Mucosa of rectum (tissue), 2 donors: ENCODE measurements around the gene SRSF6.
"Not testable (repeated sequence)": the region's sequence is repeated elsewhere in the genome, so short reads cannot be mapped to it uniquely, and the experiment has no call there.

Experiments used
- H3K27ac ChIP-seq, 2 donors: one replicate each; pipeline ENCODE4 v1.7.0; 2013; ENCODE audit warnings: inconsistent platforms in 2 of 2, low read depth in 2 of 2, low read length in 2 of 2
- H3K27me3 ChIP-seq, 2 donors: one replicate each; pipeline ENCODE4 v1.7.0; 2013; ENCODE audit warnings: low read length in 2 of 2; ENCODE audit not compliant: control insufficient read depth in 2 of 2, insufficient read depth in 2 of 2
- H3K36me3 ChIP-seq, 2 donors: one replicate each; pipeline ENCODE4 v1.7.0; 2013; ENCODE audit warnings: low read length in 2 of 2; ENCODE audit not compliant: control insufficient read depth in 2 of 2, insufficient read depth in 2 of 2
- H3K4me1 ChIP-seq, 2 donors: one replicate each; pipeline ENCODE4 v1.7.0; 2013; ENCODE audit warnings: low read length in 2 of 2, mild to moderate bottlenecking in 1 of 2; ENCODE audit not compliant: control insufficient read depth in 2 of 2, insufficient read depth in 2 of 2
- H3K4me3 ChIP-seq, 2 donors: one replicate each; pipeline ENCODE4 v1.7.0; 2013; ENCODE audit warnings: low read length in 2 of 2
- H3K9ac ChIP-seq, 2 donors: one replicate each; pipeline ENCODE4 v1.7.0; 2013; ENCODE audit warnings: low read length in 2 of 2, low read depth in 1 of 2, mild to moderate bottlenecking in 1 of 2
- H3K9me3 ChIP-seq, 2 donors: one replicate each; pipeline ENCODE4 v1.7.0; 2013; ENCODE audit warnings: low read length in 2 of 2; ENCODE audit not compliant: control insufficient read depth in 2 of 2
- donor health status: healthy.
- donor health status: Normal muscosa, but diverticular disease.

Gene SRSF6

GRCh38 chr20:43477193-43477592 lies 19.5 kb downstream of the SRSF6 start:
- H3K27ac ChIP-seq = no peak overlapping the region
- no peak overlapping the region for H3K4me3 ChIP-seq
- H3K27me3 ChIP-seq = no peaks in the 10 kb centered on the region
- H3K9me3 ChIP-seq = no peaks in the 10 kb centered on the region
- H3K4me1 ChIP-seq = no peaks in the 10 kb centered on the region
- H3K9ac ChIP-seq = no peak overlapping the region
- no peaks in the 10 kb centered on the region for H3K36me3 ChIP-seq

- Histone ChIP-seq H3K4me1 (no peaks in the 10 kb centered on the region), H3K27ac (no peak overlapping the region), H3K27me3 (no peaks in the 10 kb centered on the region), H3K36me3 (no peaks in the 10 kb centered on the region), H3K4me3 (no peak overlapping the region), H3K9me3 (no peaks in the 10 kb centered on the region), H3K9ac (no peak overlapping the region)
Observed at GRCh38 chr20:43477619-43478018, 19.9 kb downstream of the SRSF6 start.

GRCh38 chr20:43490038-43490437 lies 32.3 kb downstream of the SRSF6 start:
- no peaks in the 10 kb centered on the region for H3K4me1 ChIP-seq

GRCh38 chr20:43492101-43492500 lies 34.4 kb downstream of the SRSF6 start:
- H3K27ac ChIP-seq = no peak overlapping the region
- no peak overlapping the region for H3K9ac ChIP-seq
- no peaks in the 10 kb centered on the region for H3K4me1 ChIP-seq

More at GRCh38 chr20:43490038-43490437, 32.3 kb downstream of the SRSF6 start:
- Histone ChIP-seq H3K4me3 (no peak overlapping the region), H3K36me3 (no peaks in the 10 kb centered on the region), H3K27me3 (no peaks in the 10 kb centered on the region), H3K9me3 (no peaks in the 10 kb centered on the region), H3K9ac (no peak overlapping the region), H3K27ac (no peak overlapping the region)

GRCh38 chr20:43495388-43495787 lies 37.7 kb downstream of the SRSF6 start:
- H3K9me3 ChIP-seq = no peaks in the 10 kb centered on the region
- no peak overlapping the region for H3K9ac ChIP-seq
- H3K36me3 ChIP-seq = no peaks in the 10 kb centered on the region
- H3K4me3 ChIP-seq = no peak overlapping the region
- no peak overlapping the region for H3K27ac ChIP-seq
- H3K4me1 ChIP-seq = no peaks in the 10 kb centered on the region
- no peaks in the 10 kb centered on the region for H3K27me3 ChIP-seq

More at GRCh38 chr20:43492101-43492500, 34.4 kb downstream of the SRSF6 start:
- H3K9me3 ChIP-seq = no peaks in the 10 kb centered on the region
- no peaks in the 10 kb centered on the region for H3K27me3 ChIP-seq
- no peaks in the 10 kb centered on the region for H3K36me3 ChIP-seq
- H3K4me3 ChIP-seq = no peak overlapping the region

- H3K36me3 ChIP-seq, H3K27ac ChIP-seq, H3K4me3 ChIP-seq, H3K9ac ChIP-seq, H3K4me1 ChIP-seq, H3K9me3 ChIP-seq, H3K27me3 ChIP-seq: not testable (repeated sequence)
Observed at GRCh38 chr20:43502021-43502420, 44.3 kb downstream of the SRSF6 start.

- no peak overlapping the region for H3K9ac ChIP-seq
- H3K9me3 ChIP-seq = no peaks in the 10 kb centered on the region
- H3K27me3 ChIP-seq = peaks cover 6 to 9% of the 10 kb centered on the region in 2 donors
- H3K27ac ChIP-seq = no peak overlapping the region
- H3K36me3 ChIP-seq = no peaks in the 10 kb centered on the region
- H3K4me3 ChIP-seq = no peak overlapping the region
- peaks cover 0 to 4% of the 10 kb centered on the region in 2 donors for H3K4me1 ChIP-seq
Observed at GRCh38 chr20:43506238-43506637, 48.5 kb downstream of the SRSF6 start.

- no peaks in the 10 kb centered on the region for H3K36me3 ChIP-seq
- H3K9me3 ChIP-seq = no peaks in the 10 kb centered on the region
- H3K4me3 ChIP-seq = peak within 1 kb of the TSS; percentile 67 to 68
- peak within 1 kb of the TSS in 1 of 2 donors; percentile 48 for H3K9ac ChIP-seq
- H3K4me1 ChIP-seq = peaks cover 0 to 4% of the 10 kb centered on the region in 2 donors
- peaks cover 6 to 9% of the 10 kb centered on the region in 2 donors for H3K27me3 ChIP-seq
- no peak within 1 kb of the TSS for H3K27ac ChIP-seq
Observed at GRCh38 chr20:43507150-43508080, 49.7 kb downstream of the SRSF6 start, which contains the start of gene L3MBTL1. L3MBTL1 (plus strand) TSS chr20:43507697; CDS start chr20:43513504, 5,807 bp downstream.

GRCh38 chr20:43508106-43508505 lies 50.4 kb downstream of the SRSF6 start:
- peak overlapping the region in 1 of 2 donors; percentile 48 for H3K9ac ChIP-seq
- H3K27me3 ChIP-seq = peaks cover 6 to 9% of the 10 kb centered on the region in 2 donors
- H3K4me3 ChIP-seq = peak overlapping the region; percentile 67 to 68
- peaks cover under 1 to 6% of the 10 kb centered on the region in 2 donors for H3K4me1 ChIP-seq
- H3K9me3 ChIP-seq = no peaks in the 10 kb centered on the region
- H3K36me3 ChIP-seq = no peaks in the 10 kb centered on the region
- no peak overlapping the region for H3K27ac ChIP-seq

- no peak overlapping the region for H3K27ac ChIP-seq
- peaks cover 5 to 9% of the 10 kb centered on the region in 2 donors for H3K4me1 ChIP-seq
- no peaks in the 10 kb centered on the region for H3K36me3 ChIP-seq
- no peaks in the 10 kb centered on the region for H3K9me3 ChIP-seq
- H3K4me3 ChIP-seq = no peak overlapping the region
- H3K27me3 ChIP-seq = peaks cover 6 to 9% of the 10 kb centered on the region in 2 donors
- H3K9ac ChIP-seq = no peak overlapping the region
Observed at GRCh38 chr20:43508604-43509040, 50.9 kb downstream of the SRSF6 start.
